Measurements from ENCODE around the gene TMEM8B. TPM values are rescaled to one million over a fixed set of nuclear protein-coding genes. Genes with fewer than 3 reads are reported as not detected.

TMEM8B gene
- total and polyA plus RNA-seq, 9 of the 15 experiments (the other 6 are each of a cell fraction or from before 2014, with no cell fraction given), result 0.01 to 2.2 (median 1.1) TPM

GRCh38 chr9:35829084-35829763 lies at the start of gene TMEM8B (continued):
- TF ChIP-seq VEZF1 (CRISPR knock-in tag; IDR thresholded peaks at IDR 0.05) (peak; percentile 52; the same call in 1 of the 2 replicates), ZNF589 (CRISPR knock-in tag; IDR thresholded peaks at IDR 0.05; ENCODE audit: low read depth) (no peak), RBM25 (IDR thresholded peaks at IDR 0.05; ENCODE audit: low read depth, low read length, severe bottlenecking) (peak; percentile 40), TBP (optimal IDR thresholded peaks at IDR 0.05; ENCODE audit: low read depth, low read length) (peak; percentile 28), ZFX (CRISPR knock-in tag; IDR thresholded peaks at IDR 0.05) (peak; percentile 63), CTBP1 (IDR thresholded peaks at IDR 0.05; ENCODE audit: borderline replicate concordance) (no peak), ZNF785 (CRISPR knock-in tag; IDR thresholded peaks at IDR 0.05) (no peak), NR2C1 (IDR thresholded peaks at IDR 0.05) (no peak), NR2C1 (tag; IDR thresholded peaks at IDR 0.05) (no peak), NFYB (IDR thresholded peaks at IDR 0.05; ENCODE audit: extremely low read depth, insufficient read length) (peak; percentile 82), ATF1 (CRISPR knock-in tag; IDR thresholded peaks at IDR 0.05) (no peak), ATF1 (tag; IDR thresholded peaks at IDR 0.05) (peak; percentile 66), RBFOX2 (IDR thresholded peaks at IDR 0.05; ENCODE audit: low read depth, low read length) (peak; percentile 50; the same call in 1 of the 2 replicates), TAF15 (IDR thresholded peaks at IDR 0.05; ENCODE audit: low read depth, low read length) (no peak), CREM (IDR thresholded peaks at IDR 0.05; ENCODE audit: low read depth) (peak; percentile 73), FOS (IDR thresholded peaks at IDR 0.05; ENCODE audit: extremely low read depth, insufficient read length) (peak; percentile 13), ZNF644 (tag; IDR thresholded peaks at IDR 0.05; ENCODE audit: low read depth) (no peak)
